Epithelial cell of esophagus (primary cell): ENCODE measurements around the gene MMP24OS.

Source experiments
- DNase-seq: peaks from one replicate; pipeline ENCODE4 v3.0.0; 2010; ENCODE audit warnings: low read depth
- H3K4me3 ChIP-seq: 2 replicates; pipeline ENCODE4 v1.5.1; 2011; ENCODE audit warnings: mild to moderate bottlenecking, low read length, control low read depth
- TF ChIP-seq, protein P1 (sequence below): IDR thresholded peaks from 2 replicates; pipeline ENCODE4 v1.5.1; 2011; ENCODE audit warnings: low read depth, mild to moderate bottlenecking, low read length, control low read depth, inconsistent platforms; ENCODE audit not compliant: insufficient read depth; ENCODE audit errors: missing control alignments

The MMP24OS gene

DNA sequence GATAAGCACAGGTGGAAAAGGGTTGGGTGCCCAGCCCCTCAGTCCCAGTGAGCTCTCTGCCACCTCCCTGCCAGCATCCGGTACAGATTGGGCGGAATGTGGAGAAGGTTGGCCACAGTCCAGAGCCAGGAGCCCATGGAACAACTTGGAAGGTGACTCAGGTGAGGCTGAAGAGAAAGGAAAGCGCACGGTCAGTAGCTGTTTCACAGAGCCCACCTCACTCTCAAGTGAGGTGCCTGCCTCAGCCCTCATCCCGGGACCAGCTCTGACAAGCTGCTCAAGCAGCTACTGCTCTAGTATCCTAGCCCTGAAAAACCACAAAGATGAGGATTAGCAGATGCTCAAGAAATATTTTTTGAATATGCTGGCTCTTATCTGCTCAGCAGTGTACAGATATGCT is 1.1 kb upstream of the MMP24OS start:
- H3K4me3 ChIP-seq, result no peak overlapping the region
- peak; percentile 46 for DNase-seq
- TF ChIP-seq, protein P1, sequence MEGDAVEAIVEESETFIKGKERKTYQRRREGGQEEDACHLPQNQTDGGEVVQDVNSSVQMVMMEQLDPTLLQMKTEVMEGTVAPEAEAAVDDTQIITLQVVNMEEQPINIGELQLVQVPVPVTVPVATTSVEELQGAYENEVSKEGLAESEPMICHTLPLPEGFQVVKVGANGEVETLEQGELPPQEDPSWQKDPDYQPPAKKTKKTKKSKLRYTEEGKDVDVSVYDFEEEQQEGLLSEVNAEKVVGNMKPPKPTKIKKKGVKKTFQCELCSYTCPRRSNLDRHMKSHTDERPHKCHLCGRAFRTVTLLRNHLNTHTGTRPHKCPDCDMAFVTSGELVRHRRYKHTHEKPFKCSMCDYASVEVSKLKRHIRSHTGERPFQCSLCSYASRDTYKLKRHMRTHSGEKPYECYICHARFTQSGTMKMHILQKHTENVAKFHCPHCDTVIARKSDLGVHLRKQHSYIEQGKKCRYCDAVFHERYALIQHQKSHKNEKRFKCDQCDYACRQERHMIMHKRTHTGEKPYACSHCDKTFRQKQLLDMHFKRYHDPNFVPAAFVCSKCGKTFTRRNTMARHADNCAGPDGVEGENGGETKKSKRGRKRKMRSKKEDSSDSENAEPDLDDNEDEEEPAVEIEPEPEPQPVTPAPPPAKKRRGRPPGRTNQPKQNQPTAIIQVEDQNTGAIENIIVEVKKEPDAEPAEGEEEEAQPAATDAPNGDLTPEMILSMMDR, result no peak

DNA sequence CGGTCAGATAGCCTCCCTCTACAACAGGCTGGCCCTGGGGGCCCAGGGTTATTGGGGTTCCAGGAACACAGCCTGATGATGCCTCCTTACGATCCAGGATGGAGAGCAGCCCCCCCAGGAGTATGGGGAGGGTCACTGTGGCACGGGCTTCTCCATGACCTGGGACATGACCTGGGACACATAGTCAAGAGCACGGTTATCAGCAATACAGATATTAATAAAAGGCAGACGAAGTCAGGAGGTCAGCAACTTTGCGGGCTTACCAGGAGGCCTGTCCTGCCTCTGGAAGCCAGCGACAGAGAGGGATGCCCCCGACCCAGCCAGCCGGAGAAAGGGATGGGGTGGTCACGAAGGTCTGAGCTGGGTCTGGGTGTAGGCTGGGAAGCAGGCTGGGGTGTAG is 795 bp downstream of the MMP24OS start:
- H3K4me3 ChIP-seq, result peak overlapping the region; percentile 76
- TF ChIP-seq, protein P1, result no peak
- DNase-seq, result no peak

DNA sequence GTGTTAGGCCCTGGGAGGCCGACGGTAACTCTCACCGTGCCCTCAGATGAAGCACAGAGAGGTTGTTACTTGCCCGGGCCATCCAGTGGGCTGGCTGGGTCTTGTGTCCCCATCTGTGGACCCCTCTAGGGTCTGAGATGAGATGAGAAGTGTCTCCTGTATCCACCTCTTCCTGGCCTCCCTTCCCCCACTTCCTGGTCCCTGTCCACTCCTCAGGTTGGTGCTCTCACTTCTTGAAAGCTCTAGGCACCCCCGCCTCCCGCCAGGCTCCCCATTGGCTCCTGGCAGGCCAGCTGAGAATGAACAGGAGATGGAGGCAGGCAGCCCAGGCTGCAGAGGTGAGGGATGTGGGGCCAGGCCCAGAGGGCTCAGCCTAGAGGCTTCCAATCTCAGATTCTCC is 1.5 kb downstream of the MMP24OS start:
- peak overlapping the region; percentile 76 for H3K4me3 ChIP-seq
- no peak for DNase-seq
- TF ChIP-seq, protein P1, result no peak

DNA sequence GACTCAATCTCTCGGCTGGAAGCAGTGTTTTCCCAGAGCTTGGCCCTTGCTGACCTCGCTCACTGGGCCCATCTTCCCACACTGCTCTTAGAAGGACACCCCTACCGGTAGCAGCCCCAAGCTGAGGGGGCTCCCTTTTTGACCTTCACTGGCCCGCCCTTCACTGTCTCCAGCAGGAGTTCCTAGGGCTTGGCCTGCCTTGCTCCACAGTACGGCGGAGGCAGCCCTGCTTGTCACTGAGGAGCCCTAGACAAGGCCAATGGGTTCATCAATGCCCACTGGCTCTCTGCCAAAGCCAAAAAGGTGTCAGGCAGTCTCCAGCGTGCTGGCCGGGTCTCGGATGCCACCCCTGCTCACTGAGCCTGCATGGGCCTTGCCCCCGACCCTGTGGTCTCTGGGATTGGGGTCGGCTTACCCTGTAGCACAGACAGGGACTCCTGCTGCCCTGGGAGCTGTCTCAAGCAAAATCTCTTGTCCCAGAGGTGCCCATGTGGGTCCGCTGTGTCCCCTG is 2.1 kb downstream of the MMP24OS start:
- H3K4me3 ChIP-seq, result no peak overlapping the region
- DNase-seq, result no peak
- TF ChIP-seq, protein P1, result no peak

DNA sequence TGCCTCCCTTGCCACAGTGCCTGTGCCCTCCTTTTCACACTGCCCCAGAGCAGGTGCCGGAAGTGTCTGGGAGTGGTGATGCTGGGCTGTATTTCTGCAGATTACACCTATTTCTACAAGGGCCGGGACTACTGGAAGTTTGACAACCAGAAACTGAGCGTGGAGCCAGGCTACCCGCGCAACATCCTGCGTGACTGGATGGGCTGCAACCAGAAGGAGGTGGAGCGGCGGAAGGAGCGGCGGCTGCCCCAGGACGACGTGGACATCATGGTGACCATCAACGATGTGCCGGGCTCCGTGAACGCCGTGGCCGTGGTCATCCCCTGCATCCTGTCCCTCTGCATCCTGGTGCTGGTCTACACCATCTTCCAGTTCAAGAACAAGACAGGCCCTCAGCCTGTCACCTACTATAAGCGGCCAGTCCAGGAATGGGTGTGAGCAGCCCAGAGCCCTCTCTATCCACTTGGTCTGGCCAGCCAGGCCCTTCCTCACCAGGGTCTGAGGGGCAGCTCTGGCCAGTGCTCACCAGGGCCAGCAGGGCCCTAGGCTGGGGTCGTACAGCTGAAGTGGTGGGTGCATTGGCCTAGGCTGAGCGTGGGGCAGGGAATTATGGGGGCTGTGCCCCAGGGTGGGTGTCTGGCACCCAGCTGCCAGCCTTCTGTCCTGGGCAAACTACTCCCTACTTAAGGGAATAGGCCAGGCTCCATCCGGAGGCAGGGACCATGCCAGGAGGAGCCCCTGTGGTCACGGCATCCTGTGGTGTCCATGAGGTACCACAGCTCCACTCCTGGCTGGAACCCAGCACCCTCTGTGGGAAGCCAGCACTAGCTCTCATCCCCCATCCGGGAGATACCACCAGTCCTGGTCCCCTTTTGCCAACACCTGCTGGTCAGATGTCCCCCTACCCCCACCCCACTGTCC is 3.5 kb downstream of the MMP24OS start:
- TF ChIP-seq, protein P1, result no peak
- DNase-seq, result no peak
- H3K4me3 ChIP-seq, result no peak overlapping the region

DNA sequence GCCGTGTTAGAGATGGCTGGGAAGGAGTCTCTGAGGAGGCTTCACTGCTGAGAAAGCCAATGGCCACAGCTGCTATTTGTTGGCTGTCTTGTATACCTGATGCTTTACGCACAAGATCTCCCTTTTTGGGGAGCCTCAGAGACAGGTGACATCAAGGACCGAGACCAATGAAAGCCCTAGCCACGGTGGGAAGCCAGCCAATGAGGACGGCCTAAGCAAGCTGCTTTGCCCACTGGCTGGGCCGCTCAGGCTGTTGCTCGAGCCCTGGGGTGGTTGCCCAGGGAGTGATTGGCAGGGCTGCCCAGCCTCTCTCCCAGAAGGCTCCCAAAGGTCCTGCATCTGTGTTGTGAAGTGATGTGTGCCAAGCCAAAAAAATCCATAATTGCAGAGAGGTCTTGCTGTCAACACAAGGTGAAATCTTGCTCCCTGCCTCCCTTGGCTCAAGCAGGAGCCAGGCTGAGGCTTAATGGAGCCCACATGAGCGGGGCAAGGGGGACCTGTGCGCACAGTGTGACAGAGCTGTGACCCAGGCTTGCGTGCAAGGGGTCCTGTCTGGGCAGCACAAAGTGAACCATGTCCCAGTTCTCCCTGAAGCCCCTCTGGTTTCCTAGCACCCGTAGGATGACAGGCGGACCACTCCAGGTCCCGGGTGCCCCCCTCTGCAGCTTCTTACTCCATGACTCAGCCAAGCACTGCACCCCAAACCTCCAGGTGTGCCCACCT is 4.3 kb downstream of the MMP24OS start:
- DNase-seq, result peak; percentile 26
- TF ChIP-seq, protein P1, result no peak
- no peak overlapping the region for H3K4me3 ChIP-seq
